ENCODE measurements around the gene BORCS8.

Gene BORCS8

DNA sequence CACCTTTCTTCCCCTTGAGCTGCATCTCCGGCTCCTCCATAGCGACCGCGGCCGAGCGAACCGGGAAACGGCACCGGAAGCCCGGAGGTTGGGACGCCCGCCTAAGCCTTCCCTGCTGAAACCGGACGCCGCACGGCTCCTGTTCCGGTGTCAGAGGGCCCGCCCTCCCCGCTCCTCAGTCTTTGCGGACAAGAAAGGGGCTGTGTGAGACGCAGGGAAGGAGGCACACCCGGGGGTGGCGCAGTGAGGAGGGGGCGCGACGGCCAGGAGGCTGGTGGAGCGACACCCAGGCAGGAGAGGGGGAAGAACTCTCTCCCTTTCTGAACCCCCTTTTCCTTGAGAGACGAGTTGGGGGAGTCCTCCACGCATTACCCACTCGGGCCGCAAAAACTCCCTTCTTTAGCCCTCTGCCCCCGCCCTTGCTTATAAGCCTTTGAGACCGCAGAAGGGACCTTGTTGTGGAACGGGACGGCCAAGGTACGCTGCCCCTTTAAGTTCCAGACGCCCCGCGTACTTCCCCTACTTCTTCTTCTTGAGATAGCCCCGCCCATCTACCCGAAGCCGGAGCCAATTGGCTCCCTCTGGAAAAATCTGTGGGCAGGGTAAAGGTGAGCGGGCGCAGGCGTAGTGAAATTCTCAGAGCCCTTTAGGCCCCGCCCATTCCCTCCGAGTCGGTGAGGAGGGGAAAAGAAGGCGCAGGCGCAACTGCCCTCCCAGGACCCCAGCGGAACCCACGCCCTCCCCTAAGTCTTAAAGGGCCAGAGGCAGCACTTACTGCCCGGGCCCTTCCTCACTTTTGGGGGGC lies at the start of gene BORCS8, which contains the start of gene RFXANK:
TSS of gene BORCS8 (minus strand) at position 75 of the 805 bp plus-strand sequence. CDS start at position 40, 35 bp downstream.
TSS of gene RFXANK (plus strand) at position 181 of the 805 bp plus-strand sequence. CDS start 1,689 bp downstream, outside the sequence.
- H3K27ac Mint-ChIP-seq: peak within 1 kb of the TSS; percentile 98
- peak within 1 kb of the TSS; percentile 98 for H3K4me3 Mint-ChIP-seq
- no peaks in the 10 kb centered on the region for H3K27me3 Mint-ChIP-seq
- H3K9me3 Mint-ChIP-seq: no peaks in the 10 kb centered on the region
- H3K36me3 Mint-ChIP-seq (ENCODE audit: low read depth): peaks cover 68% of the 10 kb centered on the region
- peaks cover 46% of the 10 kb centered on the region for H3K4me1 Mint-ChIP-seq (ENCODE audit: low read depth)
- DNase-seq: peak; percentile 96

DNA sequence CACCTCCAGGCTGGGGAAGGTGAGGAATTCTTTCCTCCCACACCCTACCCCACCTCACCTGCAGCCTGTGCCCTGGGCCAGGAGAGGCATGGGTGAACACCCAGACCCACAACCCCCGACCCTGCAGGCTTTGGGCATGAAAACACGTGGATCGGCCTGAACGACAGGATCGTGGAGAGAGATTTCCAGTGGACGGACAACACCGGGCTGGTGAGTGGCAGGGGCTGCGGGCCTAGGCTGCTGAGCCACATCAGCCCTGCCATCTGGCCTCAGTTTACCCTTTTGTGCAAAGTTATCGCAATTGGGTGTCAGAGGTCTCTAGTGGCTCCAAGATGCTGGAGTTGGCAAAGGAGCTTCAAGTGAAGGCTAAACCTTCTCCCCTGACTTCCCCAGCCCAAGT lies 48.5 kb upstream of the BORCS8 start:
- Mint-ChIP-seq H3K27ac (no peak overlapping the region), H3K36me3 (ENCODE audit: low read depth) (no peaks in the 10 kb centered on the region), H3K27me3 (peaks cover 29% of the 10 kb centered on the region), H3K9me3 (peaks cover 7% of the 10 kb centered on the region), H3K4me3 (no peak overlapping the region), H3K4me1 (ENCODE audit: low read depth) (no peaks in the 10 kb centered on the region)
- DNase-seq: no peak

DNA sequence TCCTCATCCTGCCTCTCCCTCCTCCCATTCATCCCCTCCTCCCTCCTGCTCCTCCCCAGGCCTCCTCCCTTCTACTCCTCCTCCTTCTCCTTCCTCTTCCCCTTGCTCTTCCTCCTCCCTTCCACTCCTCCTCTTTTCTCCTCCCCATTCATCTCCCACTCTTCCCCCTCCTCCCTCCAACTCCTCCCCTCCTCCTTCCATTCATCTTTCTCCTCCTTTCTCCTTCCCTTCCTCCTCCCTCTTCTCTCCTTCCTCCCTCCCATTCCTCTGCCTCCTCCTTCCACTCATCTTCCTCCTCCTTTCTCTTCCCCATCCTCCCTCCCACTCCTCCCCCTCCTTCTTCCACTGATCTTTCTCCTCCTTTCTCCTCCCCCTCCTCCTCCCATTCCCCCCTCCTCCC lies 47.7 kb upstream of the BORCS8 start:
- no peaks in the 10 kb centered on the region for H3K4me1 Mint-ChIP-seq (ENCODE audit: low read depth)
- no peak for DNase-seq
- peaks cover 29% of the 10 kb centered on the region for H3K27me3 Mint-ChIP-seq
- no peak overlapping the region for H3K27ac Mint-ChIP-seq
- H3K4me3 Mint-ChIP-seq: no peak overlapping the region
- no peaks in the 10 kb centered on the region for H3K36me3 Mint-ChIP-seq (ENCODE audit: low read depth)
- H3K9me3 Mint-ChIP-seq: peaks cover 7% of the 10 kb centered on the region

DNA sequence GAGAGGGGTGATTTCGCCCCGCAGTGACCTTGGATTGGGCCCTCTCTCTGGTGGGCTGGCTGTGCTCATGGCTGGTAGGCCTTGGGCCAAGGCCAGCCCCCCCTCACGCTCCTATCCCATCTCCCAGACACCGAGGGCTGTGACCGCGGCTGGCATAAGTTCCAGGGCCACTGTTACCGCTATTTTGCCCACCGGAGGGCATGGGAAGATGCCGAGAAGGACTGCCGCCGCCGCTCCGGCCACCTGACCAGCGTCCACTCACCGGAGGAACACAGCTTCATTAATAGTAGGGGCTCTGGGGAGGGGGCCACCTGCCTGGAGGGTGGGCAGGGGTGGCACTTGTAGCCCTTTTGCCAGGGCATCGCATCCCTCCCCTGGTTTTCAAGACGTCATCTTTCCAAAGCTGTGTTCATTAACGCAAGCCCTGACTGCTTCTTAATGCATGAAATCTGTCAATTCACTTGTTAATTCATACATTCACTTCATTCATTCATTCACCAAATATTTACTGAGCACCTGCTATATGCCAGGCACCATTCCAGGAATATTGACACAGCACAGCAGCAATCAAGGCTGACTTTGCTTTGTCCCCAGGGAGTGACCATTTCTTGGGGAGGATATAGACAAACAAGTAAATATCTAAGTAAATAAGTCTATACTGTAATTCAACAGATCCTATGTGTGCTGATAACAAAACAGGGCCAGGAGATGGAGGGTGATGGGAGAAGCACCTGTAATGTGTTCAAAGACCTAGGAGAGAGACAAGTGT lies 46.4 kb upstream of the BORCS8 start:
- H3K27me3 Mint-ChIP-seq: peaks cover 29% of the 10 kb centered on the region
- peaks cover 10% of the 10 kb centered on the region for H3K9me3 Mint-ChIP-seq
- H3K36me3 Mint-ChIP-seq (ENCODE audit: low read depth): no peaks in the 10 kb centered on the region
- no peak overlapping the region for H3K27ac Mint-ChIP-seq
- no peaks in the 10 kb centered on the region for H3K4me1 Mint-ChIP-seq (ENCODE audit: low read depth)
- no peak for DNase-seq
- no peak overlapping the region for H3K4me3 Mint-ChIP-seq

DNA sequence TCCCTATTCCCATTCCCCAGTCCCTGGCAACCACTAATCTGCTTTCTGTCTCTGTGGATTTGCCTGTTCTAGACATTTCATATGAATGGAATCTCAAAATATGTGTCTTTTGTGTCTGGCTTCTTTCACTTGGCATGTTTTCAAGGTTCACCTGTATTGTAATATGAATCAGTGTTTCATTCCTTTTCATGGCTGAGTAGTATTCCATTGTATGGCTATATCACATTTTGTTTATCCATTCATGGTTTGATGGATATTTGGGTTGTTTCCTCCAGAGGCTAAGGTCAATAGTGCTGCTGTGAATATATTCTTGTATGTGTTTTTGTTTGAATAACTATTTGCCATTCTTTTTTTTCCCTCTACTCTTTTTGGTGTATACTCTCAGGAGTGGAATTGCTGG lies 44.2 kb upstream of the BORCS8 start:
- no peak for DNase-seq
- no peaks in the 10 kb centered on the region for H3K4me1 Mint-ChIP-seq (ENCODE audit: low read depth)
- H3K36me3 Mint-ChIP-seq (ENCODE audit: low read depth): no peaks in the 10 kb centered on the region
- no peak overlapping the region for H3K27ac Mint-ChIP-seq
- peaks cover 10% of the 10 kb centered on the region for H3K9me3 Mint-ChIP-seq
- H3K27me3 Mint-ChIP-seq: peaks cover 29% of the 10 kb centered on the region
- H3K4me3 Mint-ChIP-seq: no peak overlapping the region

DNA sequence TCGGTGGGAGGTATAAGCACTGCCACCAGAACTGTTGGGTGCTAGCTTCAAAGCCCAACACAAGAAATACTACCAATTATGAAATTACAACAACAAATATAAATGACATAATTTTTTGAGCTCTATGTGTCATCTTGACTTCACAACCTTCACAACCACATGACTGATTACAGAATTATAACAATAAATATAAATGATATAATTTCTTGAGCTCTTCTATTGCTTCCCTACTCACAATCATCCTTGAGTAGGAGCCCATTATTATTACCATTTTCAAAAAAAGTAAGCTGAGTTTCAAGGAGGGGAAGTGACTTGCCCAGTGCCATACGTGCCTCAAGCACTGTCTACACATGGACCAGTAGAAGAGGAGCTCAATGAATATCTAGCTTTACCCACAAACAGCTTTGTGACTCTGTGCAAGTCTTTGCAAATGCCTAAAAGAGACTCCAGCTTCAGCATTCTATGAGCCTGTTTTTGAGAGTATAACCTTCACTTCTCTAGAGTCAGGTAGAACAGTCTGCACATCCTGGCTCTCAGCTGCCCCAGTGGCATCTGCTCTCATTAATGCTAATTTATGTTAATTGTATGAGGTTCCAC lies 42.4 kb upstream of the BORCS8 start:
- no peak overlapping the region for H3K4me3 Mint-ChIP-seq
- H3K9me3 Mint-ChIP-seq: peaks cover 10% of the 10 kb centered on the region
- H3K27me3 Mint-ChIP-seq: peaks cover 19% of the 10 kb centered on the region
- H3K4me1 Mint-ChIP-seq (ENCODE audit: low read depth): no peaks in the 10 kb centered on the region
- no peak for DNase-seq
- no peak overlapping the region for H3K27ac Mint-ChIP-seq
- H3K36me3 Mint-ChIP-seq (ENCODE audit: low read depth): no peaks in the 10 kb centered on the region

DNA sequence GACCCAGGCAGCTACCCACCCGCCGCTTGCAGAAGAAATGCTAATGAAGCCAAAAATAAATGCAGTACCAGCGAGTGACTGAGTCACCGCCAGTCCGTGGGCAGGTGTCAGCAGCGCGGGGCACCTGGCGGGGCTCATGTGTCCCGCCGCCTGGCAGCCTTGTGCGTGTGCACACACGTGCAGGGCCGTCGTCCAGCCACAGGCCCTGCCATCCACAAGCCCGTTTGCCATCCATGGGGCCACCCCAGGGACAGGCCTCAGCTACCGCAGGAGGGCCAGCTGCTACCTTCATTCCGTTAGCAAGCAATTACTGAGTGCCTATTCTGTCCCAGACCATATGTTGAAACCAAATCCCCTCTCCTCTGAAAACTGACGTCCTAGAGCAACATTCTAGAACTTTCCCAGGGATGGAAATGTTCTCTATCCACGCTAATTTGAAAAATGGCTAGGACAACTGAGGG lies 40.3 kb upstream of the BORCS8 start:
- Mint-ChIP-seq H3K9me3 (peaks cover 10% of the 10 kb centered on the region), H3K4me1 (ENCODE audit: low read depth) (no peaks in the 10 kb centered on the region), H3K36me3 (ENCODE audit: low read depth) (no peaks in the 10 kb centered on the region), H3K27me3 (peaks cover 18% of the 10 kb centered on the region), H3K4me3 (no peak overlapping the region), H3K27ac (no peak overlapping the region)
- no peak for DNase-seq

DNA sequence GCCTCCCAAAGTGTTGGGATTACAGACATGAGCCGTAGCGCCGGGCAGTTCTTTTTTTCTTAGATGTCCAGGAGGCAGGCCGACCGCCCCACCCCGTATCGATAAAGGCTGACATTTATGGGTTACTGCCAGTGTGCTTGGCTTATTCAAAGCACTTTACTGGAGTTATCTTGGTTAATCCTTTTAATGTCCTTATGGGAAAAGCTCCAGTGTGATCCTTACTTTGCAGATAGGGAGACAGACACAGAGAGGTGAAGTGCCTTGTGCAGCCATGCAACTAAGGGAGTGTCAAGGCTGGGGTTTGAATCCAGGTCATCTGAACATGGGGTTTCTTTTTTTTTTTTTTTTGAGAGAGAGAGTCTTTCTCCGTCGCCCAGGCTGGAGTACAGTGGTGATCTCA lies 39.0 kb upstream of the BORCS8 start:
- H3K4me3 Mint-ChIP-seq: no peak overlapping the region
- peaks cover 17% of the 10 kb centered on the region for H3K27me3 Mint-ChIP-seq
- DNase-seq: no peak
- H3K27ac Mint-ChIP-seq: no peak overlapping the region
- peaks cover 7% of the 10 kb centered on the region for H3K9me3 Mint-ChIP-seq
- H3K36me3 Mint-ChIP-seq (ENCODE audit: low read depth): no peaks in the 10 kb centered on the region
- H3K4me1 Mint-ChIP-seq (ENCODE audit: low read depth): no peaks in the 10 kb centered on the region

DNA sequence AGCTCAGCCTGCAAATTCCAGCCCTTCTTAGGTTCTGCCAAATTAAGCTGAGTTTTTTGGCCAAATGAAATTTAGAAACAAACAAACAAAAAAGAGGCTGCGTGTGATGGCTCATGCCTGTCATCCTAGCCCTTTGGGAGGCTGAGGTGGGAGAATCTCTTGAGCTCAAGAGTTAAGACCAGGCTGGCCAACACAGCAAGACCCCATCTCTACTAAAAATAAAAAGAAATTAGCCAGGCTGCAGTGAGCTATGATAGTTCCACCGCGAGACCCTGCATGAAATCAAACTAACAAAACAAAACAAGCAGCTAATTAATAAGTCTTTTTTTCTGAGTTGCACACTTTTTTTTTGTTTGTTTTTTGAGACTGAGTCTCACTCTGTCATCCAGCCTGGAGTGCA lies 37.7 kb upstream of the BORCS8 start:
- Mint-ChIP-seq H3K27me3 (peaks cover 18% of the 10 kb centered on the region), H3K4me1 (ENCODE audit: low read depth) (peaks cover 4% of the 10 kb centered on the region), H3K9me3 (peaks cover 4% of the 10 kb centered on the region), H3K27ac (no peak overlapping the region), H3K4me3 (no peak overlapping the region), H3K36me3 (ENCODE audit: low read depth) (no peaks in the 10 kb centered on the region)
- no peak for DNase-seq

DNA sequence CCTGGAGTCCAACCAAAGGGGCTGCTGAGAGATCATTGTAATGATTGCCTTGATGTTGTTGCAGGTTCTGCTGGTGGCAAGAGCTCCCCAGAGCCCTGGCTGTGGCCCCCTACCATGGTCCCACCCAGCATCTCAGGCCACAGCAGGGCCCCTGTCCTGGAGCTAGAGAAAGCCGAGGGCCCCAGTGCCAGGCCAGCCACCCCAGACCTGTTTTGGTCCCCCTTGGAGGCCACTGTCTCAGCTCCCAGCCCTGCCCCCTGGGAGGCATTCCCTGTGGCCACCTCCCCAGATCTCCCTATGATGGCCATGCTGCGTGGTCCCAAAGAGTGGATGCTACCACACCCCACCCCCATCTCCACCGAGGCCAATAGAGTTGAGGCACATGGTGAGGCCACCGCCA lies 35.3 kb upstream of the BORCS8 start:
- no peak overlapping the region for H3K27ac Mint-ChIP-seq
- peaks cover 5% of the 10 kb centered on the region for H3K4me1 Mint-ChIP-seq (ENCODE audit: low read depth)
- H3K27me3 Mint-ChIP-seq: peaks cover 31% of the 10 kb centered on the region
- H3K4me3 Mint-ChIP-seq: no peak overlapping the region
- DNase-seq: no peak
- H3K36me3 Mint-ChIP-seq (ENCODE audit: low read depth): no peaks in the 10 kb centered on the region
- H3K9me3 Mint-ChIP-seq: no peaks in the 10 kb centered on the region

DNA sequence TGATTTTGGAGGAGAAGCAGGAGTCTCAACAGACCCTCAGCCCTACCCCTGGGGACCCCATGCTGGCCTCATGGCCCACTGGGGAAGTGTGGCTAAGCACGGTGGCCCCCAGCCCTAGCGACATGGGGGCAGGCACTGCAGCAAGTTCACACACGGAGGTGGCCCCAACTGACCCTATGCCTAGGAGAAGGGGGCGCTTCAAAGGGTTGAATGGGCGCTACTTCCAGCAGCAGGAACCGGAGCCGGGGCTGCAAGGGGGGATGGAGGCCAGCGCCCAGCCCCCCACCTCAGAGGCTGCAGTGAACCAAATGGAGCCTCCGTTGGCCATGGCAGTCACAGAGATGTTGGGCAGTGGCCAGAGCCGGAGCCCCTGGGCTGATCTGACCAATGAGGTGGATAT lies 34.7 kb upstream of the BORCS8 start:
- peaks cover 5% of the 10 kb centered on the region for H3K4me1 Mint-ChIP-seq (ENCODE audit: low read depth)
- no peak overlapping the region for H3K27ac Mint-ChIP-seq
- DNase-seq: no peak
- H3K9me3 Mint-ChIP-seq: no peaks in the 10 kb centered on the region
- no peak overlapping the region for H3K4me3 Mint-ChIP-seq
- no peaks in the 10 kb centered on the region for H3K36me3 Mint-ChIP-seq (ENCODE audit: low read depth)
- peaks cover 31% of the 10 kb centered on the region for H3K27me3 Mint-ChIP-seq

DNA sequence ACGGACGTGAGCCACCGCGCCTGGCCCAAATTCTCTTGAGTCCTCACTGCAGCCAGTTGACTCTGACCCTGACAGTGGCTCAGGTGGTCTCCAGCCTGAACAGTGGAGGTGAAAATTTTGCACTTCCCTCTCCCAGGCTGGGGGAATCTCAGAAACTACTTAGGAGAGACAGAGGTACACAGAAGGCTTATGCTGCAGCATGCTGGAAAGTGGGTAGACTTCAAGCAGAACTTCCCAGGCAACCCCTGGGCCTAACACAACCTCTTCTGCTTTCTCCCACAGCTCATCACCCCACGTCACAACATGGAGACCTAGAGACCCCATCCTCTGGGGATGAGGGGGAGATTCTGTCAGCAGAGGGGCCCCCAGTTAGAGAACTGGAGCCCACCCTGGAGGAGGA lies 34.3 kb upstream of the BORCS8 start:
- no peak for DNase-seq
- Mint-ChIP-seq H3K4me1 (ENCODE audit: low read depth) (peaks cover 5% of the 10 kb centered on the region), H3K4me3 (no peak overlapping the region), H3K27me3 (peaks cover 31% of the 10 kb centered on the region), H3K27ac (no peak overlapping the region), H3K9me3 (no peaks in the 10 kb centered on the region), H3K36me3 (ENCODE audit: low read depth) (no peaks in the 10 kb centered on the region)

DNA sequence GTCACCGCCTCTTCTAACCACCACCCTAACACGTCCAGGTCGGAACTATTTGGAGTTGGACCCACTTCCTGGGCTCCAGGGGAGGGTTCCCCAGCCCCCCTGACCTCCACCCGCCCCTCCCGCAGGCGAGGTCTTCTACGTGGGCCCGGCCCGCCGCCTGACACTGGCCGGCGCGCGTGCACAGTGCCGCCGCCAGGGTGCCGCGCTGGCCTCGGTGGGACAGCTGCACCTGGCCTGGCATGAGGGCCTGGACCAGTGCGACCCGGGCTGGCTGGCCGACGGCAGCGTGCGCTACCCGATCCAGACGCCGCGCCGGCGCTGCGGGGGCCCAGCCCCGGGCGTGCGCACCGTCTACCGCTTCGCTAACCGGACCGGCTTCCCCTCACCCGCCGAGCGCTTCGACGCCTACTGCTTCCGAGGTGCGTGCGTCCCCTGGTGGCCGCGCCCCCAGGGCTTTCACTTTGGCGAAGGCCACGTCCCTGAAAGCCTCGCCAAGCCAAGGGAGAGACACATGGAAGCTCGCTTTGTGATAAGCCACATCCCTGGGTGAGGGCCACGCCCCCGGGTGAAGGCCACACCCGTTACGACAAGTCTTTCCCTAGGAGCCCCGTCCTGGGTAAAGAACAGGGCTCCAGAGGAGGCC lies 33.0 kb upstream of the BORCS8 start:
- DNase-seq: peak; percentile 83
- H3K4me1 Mint-ChIP-seq (ENCODE audit: low read depth): peaks cover 5% of the 10 kb centered on the region
- H3K27ac Mint-ChIP-seq: no peak overlapping the region

DNA sequence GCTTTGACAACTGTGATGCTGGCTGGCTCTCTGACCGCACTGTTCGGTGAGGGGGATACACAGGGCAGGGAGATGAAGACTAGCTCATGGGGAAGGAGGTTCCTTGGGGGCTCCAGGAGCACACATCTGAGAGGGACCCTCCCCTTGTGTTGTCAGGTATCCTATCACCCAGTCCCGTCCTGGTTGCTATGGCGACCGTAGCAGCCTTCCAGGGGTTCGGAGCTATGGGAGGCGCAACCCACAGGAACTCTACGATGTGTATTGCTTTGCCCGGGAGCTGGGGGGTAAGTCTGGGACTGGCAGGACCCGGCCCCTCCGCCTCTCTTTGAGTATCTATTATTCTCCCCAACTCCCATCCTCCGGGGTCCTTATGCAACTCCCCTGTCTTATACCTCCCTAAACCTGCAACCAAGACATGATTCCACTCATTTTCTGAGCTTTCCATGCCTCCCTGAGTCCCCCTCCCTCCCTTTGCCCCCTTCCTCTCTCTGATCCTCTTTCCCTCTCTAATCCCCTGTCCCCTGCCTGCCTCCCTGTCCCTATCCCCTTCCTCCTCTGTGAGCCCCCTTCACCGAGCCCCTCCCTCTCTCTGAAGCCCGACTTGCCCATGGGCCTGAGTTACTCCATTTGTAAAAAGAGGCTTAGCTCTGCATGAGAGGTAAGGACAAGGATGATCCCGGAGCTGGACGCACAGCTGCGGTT lies 32.3 kb upstream of the BORCS8 start:
- Mint-ChIP-seq H3K36me3 (ENCODE audit: low read depth) (no peaks in the 10 kb centered on the region), H3K4me1 (ENCODE audit: low read depth) (peaks cover 5% of the 10 kb centered on the region), H3K27ac (no peak overlapping the region), H3K4me3 (peak overlapping the region; percentile 47), H3K27me3 (peaks cover 31% of the 10 kb centered on the region), H3K9me3 (no peaks in the 10 kb centered on the region)
- DNase-seq: no peak

More for the DNA sequence above, 33.0 kb upstream of the BORCS8 start:
- Mint-ChIP-seq H3K4me3 (peak overlapping the region; percentile 60), H3K9me3 (no peaks in the 10 kb centered on the region), H3K27me3 (peaks cover 31% of the 10 kb centered on the region), H3K36me3 (ENCODE audit: low read depth) (no peaks in the 10 kb centered on the region)
